K562 (cell line): Measurements from ENCODE around the gene EIF5. TPM values are rescaled to one million over a fixed set of nuclear protein-coding genes. Genes with fewer than 3 reads are reported as not detected.
A peak's percentile ranks its signal among the peaks of the same experiment; 100 is the strongest.

Source experiments
- ATF4 ChIP-seq: fragments of 450-650 bp; formaldehyde crosslinking; IDR thresholded peaks from 2 replicates; pipeline ENCODE4 v1.4.0; 2022; ENCODE audit warnings: mild to moderate bottlenecking, moderate library complexity
- CBFA2T3 ChIP-seq: fragments of 450-650 bp; IDR thresholded peaks from 2 replicates; pipeline ENCODE4 v1.6.1; 2017
- CBX5 ChIP-seq: IDR thresholded peaks from 2 replicates; pipeline ENCODE4 v1.6.1; 2014; ENCODE audit warnings: low read depth, borderline replicate concordance
- DDX20 ChIP-seq: fragments of 450-650 bp; IDR thresholded peaks from 2 replicates; pipeline ENCODE4 v1.6.1; 2016; ENCODE audit warnings: missing genetic modification characterization, low read depth, mild to moderate bottlenecking, missing compliant biosample characterization, moderate library complexity
- HMG20B ChIP-seq: fragments of 250-450 bp; sonication (Bioruptor Pico); IDR thresholded peaks from 2 replicates; pipeline ENCODE4 v1.5.0; 2021; ENCODE audit warnings: mild to moderate bottlenecking
- HNRNPL ChIP-seq: fragments of 200-400 bp; formaldehyde crosslinking; IDR thresholded peaks from 2 replicates; pipeline ENCODE4 v1.6.1; 2017; ENCODE audit warnings: low read depth, mild to moderate bottlenecking, low read length
- IRF1 ChIP-seq: sonication (generic); formaldehyde crosslinking; IDR thresholded peaks from 2 replicates; pipeline ENCODE4 v1.8.0; 2022; ENCODE audit warnings: missing genetic modification reagents, mild to moderate bottlenecking, borderline replicate concordance
- KAT7 ChIP-seq: sonication (generic); formaldehyde crosslinking; IDR thresholded peaks from 2 replicates; pipeline ENCODE4 v1.8.0; 2022; ENCODE audit warnings: missing genetic modification reagents, mild to moderate bottlenecking, borderline replicate concordance
- LCOR ChIP-seq: sonication (generic); formaldehyde crosslinking; IDR thresholded peaks from 2 replicates; pipeline ENCODE4 v1.8.0; 2022; ENCODE audit warnings: mild to moderate bottlenecking, missing genetic modification reagents
- MCM5 ChIP-seq: fragments of 450-650 bp; IDR thresholded peaks from 2 replicates; pipeline ENCODE4 v1.6.1; 2016; ENCODE audit warnings: low read depth
- MLLT1 ChIP-seq, 2 experiments: fragments of 450-650 bp; IDR thresholded peaks; 2 replicates each; pipeline ENCODE4 v1.6.1; 2016
- MTA3 ChIP-seq: fragments of 450-650 bp; formaldehyde crosslinking; IDR thresholded peaks from 2 replicates; pipeline ENCODE4 v1.6.1; 2017; ENCODE audit warnings: mild to moderate bottlenecking, borderline replicate concordance
- NONO ChIP-seq, 2 experiments: fragments of 200-400 bp in 1 of 2; fragments of 450-650 bp in 1 of 2; formaldehyde crosslinking in 1 of 2; IDR thresholded peaks; 2 replicates each; pipeline ENCODE4 v1.6.1; 2017; ENCODE audit warnings: low read depth in 2 of 2, mild to moderate bottlenecking in 2 of 2, moderate library complexity in 2 of 2, low read length in 1 of 2
- PATZ1 ChIP-seq: fragments of 250-450 bp; sonication (Bioruptor Pico); IDR thresholded peaks from 2 replicates; pipeline ENCODE4 v1.5.0; 2020; ENCODE audit warnings: mild to moderate bottlenecking, borderline replicate concordance
- RFX1 ChIP-seq: fragments of 450-650 bp; IDR thresholded peaks from 2 replicates; pipeline ENCODE4 v1.6.1; 2016; ENCODE audit warnings: mild to moderate bottlenecking, moderate library complexity
- RFX5 ChIP-seq: IDR thresholded peaks from 2 replicates; pipeline ENCODE4 v1.6.1; 2011; ENCODE audit warnings: low read depth, mild to moderate bottlenecking, improper control_type of control experiment, low read length
- ZC3H11A ChIP-seq: IDR thresholded peaks from 2 replicates; pipeline ENCODE4 v1.6.1; 2012; ENCODE audit warnings: low read depth, low read length, improper control_type of control experiment
- ZNF12 ChIP-seq: sonication (generic); formaldehyde crosslinking; IDR thresholded peaks from 2 replicates; pipeline ENCODE4 v1.4.0; 2020; ENCODE audit warnings: mild to moderate bottlenecking, missing genetic modification reagents
- ZNF134 ChIP-seq: fragments of 250-450 bp; sonication (Bioruptor Pico); conservative IDR thresholded peaks from 2 replicates; pipeline ENCODE4 v1.4.0; 2020
- ZNF174 ChIP-seq: fragments of 250-450 bp; sonication (Bioruptor Pico); IDR thresholded peaks from 2 replicates; pipeline ENCODE4 v1.4.0; 2020; ENCODE audit warnings: mild to moderate bottlenecking
- ZNF175 ChIP-seq: fragments of 200-800 bp; sonication (Bioruptor generic); IDR thresholded peaks from 2 replicates; pipeline ENCODE4 v1.6.1; 2016; ENCODE audit warnings: low read depth, mild to moderate bottlenecking, missing genetic modification characterization, missing compliant biosample characterization
- ZNF232 ChIP-seq: sonication (generic); formaldehyde crosslinking; IDR thresholded peaks from 2 replicates; pipeline ENCODE4 v1.8.0; 2022; ENCODE audit warnings: mild to moderate bottlenecking, missing genetic modification reagents
- ZNF253 ChIP-seq: fragments of 250-450 bp; sonication (Bioruptor Pico); conservative IDR thresholded peaks from 2 replicates; pipeline ENCODE4 v1.6.1; 2021; ENCODE audit warnings: mild to moderate bottlenecking
- ZNF766 ChIP-seq: fragments of 200-800 bp; sonication (Bioruptor generic); conservative IDR thresholded peaks from 2 replicates; pipeline ENCODE4 v1.6.1; 2016; ENCODE audit warnings: missing genetic modification characterization, missing compliant biosample characterization
- polyA plus RNA-seq, 8 experiments: library from polyadenylated mRNA; depleted of rRNA in 4 of 8; stranded (reverse) in 5 of 8; unstranded in 3 of 8; fragments of >200 nt; fragmentation: Nextera tagmentation in 2 of 8; fragmentation: Illumina TruSeq in 1 of 8; extraction: Ambion mirVana in 2 of 8; extraction: Trizol in 1 of 8; gene quantifications; 2 replicates each; pipeline versions ENCODE4 v1.2.1 to v1.2.3, GENCODE V29; 2011 to 2014; ENCODE audit warnings: inconsistent platforms in 1 of 8, missing spikeins in 1 of 8
- total RNA-seq, 7 experiments: library from RNA; depleted of rRNA in 6 of 7; stranded (reverse); fragments of >200 nt in 6 of 7; fragmentation: Illumina TruSeq in 2 of 7; extraction: Trizol in 2 of 7; gene quantifications; 2 replicates each; pipeline versions ENCODE4 v1.2.1 to v1.2.3, GENCODE V29; 2011 to 2021; ENCODE audit warnings: low replicate concordance in 1 of 7

Gene EIF5
- total and polyA plus RNA-seq, 9 of the 15 experiments (the other 6 are each of a cell fraction or from before 2014, with no cell fraction given): 92.7 to 442 (median 190) TPM

GRCh38 chr14:103385152-103385928 lies 51.3 kb downstream of the EIF5 start, which contains the start of gene MARK3 (continued):
- no peak for TF ChIP-seq MTA3
- no peak for TF ChIP-seq CBX5
- no peak for TF ChIP-seq CBFA2T3
- TF ChIP-seq MLLT1 (IDR thresholded peaks at IDR 0.05): no peak
- TF ChIP-seq ZNF766 (CRISPR knock-in tag): 0 out of 2 replicates have a peak, but pooled peaks have one; percentile 43
- TF ChIP-seq ZNF175: no peak
- TF ChIP-seq MCM5: no peak
- no peak for TF ChIP-seq LCOR
- TF ChIP-seq ZNF232 (CRISPR knock-in tag): no peak
- peak; percentile 92 for TF ChIP-seq RFX5
- TF ChIP-seq ZNF253: no peak
- no peak for TF ChIP-seq ZNF134 (CRISPR knock-in tag)
- TF ChIP-seq RFX1: peak; percentile 94
- TF ChIP-seq DDX20: no peak
- no peak for TF ChIP-seq HMG20B (CRISPR knock-in tag)
- TF ChIP-seq HNRNPL: no peak
- TF ChIP-seq ATF4 (CRISPR knock-in tag): no peak
- TF ChIP-seq IRF1 (CRISPR knock-in tag): no peak
- peak in 1 of 2 experiments; percentile 9; a peak in 1 of 4 replicates for TF ChIP-seq NONO (IDR thresholded peaks at IDR 0.05; ENCODE audit: low read depth in 2 of 2, low read length in 1 of 2)
- no peak for TF ChIP-seq PATZ1 (CRISPR knock-in tag)
- no peak for TF ChIP-seq ZC3H11A
- no peak for TF ChIP-seq ZNF174 (CRISPR knock-in tag)
- TF ChIP-seq ZNF12 (CRISPR knock-in tag): no peak
- TF ChIP-seq KAT7: 0 out of 2 replicates have a peak, but pooled peaks have one; percentile 42
